Stimulated activated CD4-positive, alpha-beta T cell treated with anti-CD3 and anti-CD28 coated beads, Interleukin-12 subunit alpha, Interleukin-12 subunit beta, amount 100 ng/mL, for 4 hours (primary cell): ENCODE measurements around the gene MSL1.

Source experiments
- DNase-seq: peaks from one replicate; pipeline ENCODE4 v3.0.0-alpha.2; 2020

MSL1 gene

DNA sequence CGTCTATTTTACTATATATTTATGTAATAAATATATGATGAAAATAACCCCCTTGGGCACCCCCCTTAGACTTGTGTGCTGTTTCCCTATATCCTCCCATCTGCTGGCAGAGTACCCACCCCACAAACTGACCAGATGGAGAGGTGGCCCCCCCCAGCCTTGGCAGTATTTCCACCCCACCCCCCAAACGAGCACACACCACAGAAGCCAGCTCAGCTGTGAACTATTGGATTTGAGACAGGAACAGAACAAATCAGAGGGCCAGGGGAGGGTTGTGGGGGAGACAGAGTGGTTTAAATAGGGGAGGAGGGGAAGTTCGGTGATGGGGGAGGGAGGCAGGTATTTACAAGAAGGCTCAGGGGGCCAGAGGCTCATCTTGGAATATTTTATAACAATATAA lies 29.2 kb upstream of the MSL1 start:
- DNase-seq: no peak

DNA sequence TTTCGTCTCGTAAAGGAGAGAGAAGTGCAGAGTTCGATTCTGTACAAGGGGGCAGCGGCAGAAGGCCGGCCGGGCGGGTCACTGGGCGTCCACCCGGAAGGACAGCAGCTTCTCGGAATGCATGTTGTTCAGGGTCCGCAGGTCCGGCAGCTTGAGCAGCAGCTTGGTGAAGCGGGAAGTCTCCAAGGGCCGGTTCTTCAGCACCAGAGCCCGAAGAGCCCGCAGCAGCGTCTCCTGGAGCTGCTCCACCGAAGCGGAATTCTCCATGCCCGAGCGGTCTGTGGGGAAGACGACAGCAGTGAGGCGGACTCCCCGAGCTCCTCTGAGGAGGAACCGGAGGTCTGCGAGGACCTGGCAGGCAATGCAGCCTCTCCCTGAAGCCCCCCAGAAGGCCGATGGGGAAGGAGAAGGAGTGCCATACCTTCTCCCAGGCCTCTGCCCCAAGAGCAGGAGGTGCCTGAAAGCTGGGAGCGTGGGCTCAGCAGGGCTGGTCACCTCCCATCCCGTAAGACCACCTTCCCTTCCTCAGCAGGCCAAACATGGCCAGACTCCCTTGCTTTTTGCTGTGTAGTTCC lies 28.7 kb upstream of the MSL1 start:
- no peak for DNase-seq

DNA sequence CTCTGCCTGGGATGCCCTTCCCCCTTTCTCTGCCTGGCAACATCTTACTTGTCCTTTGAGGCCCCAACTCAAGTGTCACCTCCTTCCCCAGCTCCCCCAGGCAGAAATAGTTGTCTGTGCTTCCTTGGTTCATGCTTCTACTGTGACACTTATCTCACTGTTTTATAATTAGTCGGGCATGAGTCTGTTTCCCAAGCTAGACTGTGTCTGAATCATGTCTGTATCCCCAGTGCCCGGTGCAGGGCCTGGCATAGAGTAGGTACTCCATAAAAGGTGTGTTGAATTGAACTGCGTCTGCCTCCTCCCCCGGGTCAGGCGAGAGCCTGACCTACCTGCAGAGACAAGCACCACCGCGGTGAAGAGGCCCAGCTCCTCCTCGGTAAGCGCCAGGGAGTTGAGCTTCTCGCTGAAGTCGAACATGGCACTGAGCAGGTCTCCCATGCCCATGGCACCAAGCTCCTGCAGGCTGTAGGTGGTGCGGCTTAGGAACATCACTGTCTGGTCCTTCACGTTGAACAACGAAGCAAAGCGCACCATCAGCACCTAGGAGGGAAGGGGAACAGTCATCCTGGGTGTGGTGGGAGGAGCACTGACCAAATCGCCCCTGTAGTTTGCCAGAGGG lies 28.1 kb upstream of the MSL1 start:
- DNase-seq: no peak

DNA sequence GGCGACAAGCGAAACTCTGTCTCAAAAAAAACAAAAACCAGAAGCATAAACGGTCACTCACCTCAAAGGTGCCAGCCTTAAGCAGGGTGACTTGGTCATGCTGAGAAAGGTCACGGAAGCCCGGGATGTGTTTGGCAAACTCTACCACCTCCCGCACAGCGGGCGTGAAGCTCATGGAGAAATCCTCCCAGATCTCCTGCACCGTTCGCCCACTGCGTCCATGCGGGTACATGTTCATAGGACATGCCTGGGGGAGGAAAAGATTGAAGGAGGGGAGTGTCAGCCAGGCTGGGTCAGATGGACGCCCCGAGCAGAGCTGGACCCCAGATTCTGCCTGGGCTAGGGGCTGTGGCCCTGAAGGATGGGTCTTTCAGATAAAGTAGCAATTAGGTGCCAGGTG lies 26.9 kb upstream of the MSL1 start:
- DNase-seq: no peak

DNA sequence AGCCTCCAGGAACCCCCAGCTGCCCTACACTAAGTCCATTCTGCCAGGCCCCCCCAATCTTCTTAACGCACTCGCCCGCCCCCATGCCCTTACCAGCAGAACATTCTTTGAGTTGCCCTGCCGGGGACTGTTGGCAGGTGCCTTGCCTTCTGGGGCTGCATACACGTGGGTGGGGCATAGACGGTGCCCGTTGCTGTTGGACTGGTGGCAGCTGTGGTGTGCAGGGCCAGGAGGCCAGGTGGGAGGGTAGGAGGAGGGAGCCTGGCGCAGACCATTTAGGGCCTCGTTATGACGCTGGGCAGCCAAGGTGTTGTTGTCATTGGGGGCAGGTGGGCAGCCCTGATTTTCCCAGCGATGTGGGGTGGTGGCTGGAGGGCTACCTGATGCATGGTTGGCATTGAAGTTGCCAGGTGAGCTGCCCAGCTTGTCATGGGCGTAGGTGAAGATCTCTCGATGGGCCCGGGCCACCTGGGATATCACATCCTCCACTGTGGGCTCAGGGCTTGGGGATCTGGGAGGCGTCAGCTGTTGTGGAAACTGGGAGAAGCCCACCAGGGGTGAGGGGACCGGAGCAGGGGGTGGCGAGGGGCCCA lies 26.3 kb upstream of the MSL1 start:
- no peak for DNase-seq

DNA sequence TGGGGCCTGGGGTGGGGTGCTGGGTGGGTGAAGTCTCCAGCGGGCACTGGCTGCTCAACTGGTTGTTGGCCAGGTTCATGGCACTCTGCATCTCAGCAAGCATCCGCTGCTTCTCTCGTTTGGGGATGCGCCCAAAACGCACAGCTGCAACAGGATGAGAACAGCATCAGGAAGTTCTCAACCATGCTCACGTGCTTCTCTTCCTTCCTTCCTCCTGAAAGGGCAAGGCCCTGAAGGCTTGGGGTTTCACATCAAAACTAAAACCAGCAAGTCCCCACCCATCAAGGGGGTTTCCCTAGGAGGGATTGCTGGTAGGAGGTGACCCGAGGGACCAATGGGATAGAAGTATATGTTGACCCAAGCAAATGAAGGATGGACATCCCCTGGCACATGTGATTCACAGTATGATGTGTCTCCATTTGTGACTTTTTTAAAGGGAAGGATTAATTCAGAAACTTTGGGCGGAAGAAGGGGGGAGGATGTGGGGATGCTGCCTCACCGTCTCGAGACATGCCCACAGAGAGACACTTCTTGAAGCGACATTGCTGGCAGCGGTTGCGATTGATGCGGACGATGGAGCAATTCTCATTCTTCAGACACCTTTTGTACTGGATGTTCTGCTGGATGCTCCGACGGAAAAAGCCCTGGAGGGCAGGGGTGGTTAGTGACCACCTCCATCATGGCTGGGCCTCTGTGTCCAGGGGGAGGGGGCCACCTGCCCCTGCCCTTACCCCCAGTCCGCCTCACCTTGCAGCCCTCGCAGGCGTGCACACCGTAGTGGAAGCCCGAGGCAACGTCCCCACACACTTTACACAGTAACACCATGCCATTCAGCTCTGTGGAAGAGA lies 25.6 kb upstream of the MSL1 start:
- DNase-seq: peak; percentile 56

DNA sequence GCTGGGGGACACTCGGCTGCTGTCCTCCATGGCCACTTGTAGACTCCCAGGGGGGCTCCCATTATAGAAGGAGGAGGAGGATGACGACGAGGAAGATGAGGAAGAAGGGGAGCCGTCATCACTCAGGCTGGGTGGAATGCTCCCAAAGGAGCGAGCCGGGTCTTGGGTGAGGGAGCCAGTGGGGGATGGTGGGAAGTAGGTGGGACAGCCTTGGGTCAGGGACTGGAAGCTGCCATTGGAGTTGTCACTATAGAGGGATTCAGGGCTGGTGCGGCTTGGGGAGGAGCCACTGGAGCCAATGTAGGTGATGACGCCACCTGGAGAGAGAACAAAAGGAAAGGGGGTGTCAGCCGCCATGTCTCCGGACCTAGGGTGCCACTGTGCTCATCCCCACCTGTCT lies 24.7 kb upstream of the MSL1 start:
- no peak for DNase-seq

DNA sequence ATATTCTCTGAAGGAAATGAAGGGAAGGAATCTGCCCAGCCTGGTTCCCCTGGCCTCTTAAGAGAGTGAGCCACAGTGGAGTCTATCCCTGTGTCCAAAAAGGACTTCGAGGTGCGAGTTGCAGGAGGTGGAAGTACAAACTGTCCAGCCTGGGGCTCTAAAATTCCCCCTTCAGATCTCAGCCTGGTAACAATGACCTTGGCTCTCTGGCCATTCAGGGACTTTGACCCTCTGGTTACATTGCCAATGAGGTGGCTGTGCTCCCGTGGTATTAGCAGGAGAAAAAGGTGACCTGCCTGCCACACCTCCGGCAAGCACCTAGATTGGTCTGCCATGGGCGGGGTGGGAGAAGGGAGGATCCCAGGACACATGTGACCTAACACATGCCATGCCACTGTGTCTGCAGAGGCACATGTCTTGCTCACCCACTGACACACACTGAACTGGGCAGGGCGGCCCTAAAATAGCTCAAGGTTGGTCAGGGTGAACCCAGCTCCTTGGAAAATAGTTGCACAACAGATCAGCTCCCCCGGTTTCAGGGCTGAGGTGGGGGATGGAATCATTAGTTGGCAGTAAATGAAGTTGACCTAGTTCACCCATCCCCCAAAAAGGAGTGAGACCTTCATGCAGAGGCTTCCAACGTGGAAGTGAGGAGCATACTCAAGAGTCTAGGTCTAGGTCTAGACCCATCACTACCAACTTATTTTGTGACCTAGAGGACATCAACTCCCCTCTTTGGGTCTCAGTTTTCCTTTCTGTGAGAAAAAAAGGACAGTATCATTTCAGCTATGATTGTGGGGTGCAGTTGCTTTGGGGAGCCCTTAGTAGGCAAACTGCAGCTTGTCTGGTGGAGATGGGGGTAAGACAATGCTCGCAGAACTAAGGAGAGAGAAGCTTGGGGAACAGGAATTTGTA lies 23.6 kb upstream of the MSL1 start:
- DNase-seq: no peak

DNA sequence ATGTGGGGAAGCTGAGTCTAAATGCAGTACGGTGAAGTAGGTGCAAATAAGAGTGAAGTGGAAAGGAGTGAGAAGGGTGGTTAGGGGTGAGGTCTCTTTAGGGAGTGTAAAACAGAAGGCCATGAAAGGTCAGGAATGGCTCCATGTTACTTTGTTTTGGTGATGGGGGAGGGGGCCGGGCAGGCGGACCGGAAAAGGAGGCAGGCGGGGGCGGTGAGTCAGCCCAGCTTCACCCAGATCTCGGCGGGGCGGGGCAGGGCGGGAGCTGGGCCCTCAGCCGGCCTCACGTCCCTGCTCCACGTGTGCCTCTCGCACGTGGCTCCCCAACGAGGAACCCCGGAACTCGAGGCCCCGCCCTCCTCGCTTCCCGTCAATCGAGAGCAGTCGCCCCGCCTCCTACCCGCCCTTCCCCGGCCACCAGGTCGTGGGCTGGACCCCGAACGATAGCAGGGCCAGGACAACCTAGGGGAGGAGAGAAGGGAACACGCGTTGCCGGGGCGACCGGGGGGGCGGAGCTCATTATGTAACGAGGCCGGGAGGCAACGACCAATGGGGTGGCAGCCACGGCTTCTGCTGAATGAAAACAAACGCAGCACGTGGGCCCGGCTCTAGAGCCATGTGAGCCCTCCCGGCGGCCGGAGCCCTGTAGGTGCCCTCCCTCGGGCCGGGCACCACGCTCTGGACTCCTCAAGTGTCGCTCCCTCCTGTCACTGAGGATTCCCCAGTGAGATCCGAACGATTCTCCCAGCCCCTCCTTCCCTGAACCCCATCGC lies 22.7 kb upstream of the MSL1 start:
- peak; percentile 99 for DNase-seq

DNA sequence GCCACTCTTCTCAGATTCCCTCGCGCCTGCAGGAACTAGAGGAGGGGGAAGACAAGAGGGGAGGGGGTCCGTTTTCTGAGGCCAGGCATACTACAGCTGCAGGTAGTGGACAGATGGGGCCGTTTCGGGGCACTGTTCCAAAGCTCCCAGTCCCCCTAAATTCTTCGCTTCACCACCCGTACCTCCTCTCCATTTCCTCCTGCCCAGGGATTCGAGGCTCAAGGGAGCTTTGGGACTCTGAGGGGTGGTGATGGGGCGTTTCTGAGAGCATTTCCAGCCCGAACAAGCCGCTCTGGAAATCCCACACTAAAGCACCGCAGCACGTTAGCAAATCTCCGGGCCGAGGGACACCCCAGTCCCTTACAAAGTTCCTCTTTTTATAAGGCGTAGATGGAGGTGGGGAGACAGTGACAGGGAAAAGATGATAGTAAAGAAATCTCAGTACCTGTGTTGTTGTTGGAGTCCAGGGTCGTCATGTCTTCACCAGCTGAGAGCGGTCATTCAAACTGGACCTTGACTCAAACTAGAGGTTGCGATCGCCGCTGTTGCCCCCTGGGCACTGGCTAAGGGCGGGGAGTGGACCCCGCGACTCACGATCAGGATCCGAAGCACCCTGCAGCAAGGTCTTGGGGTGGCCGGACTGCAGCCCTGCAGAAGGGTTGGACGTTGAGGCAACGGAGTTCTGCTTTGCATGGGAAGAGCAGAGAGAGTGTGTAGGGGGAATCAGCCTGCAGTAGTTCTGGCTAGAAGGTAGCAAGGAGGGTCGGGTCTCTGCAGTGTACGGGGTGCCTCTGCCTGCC lies 22.0 kb upstream of the MSL1 start:
- DNase-seq: no peak

DNA sequence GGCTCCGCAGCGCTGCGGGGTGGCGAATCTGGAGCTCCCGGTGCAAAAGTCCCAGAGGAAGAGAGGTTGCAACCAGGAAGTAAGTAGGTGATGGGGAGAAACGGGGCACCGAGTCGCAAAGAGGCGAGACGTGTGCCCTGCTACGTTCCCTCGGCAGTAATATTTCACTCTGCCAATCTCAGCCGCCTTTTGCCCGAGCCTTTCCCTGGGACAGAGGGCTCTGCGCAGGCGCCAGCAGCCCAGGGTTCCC lies 21.4 kb upstream of the MSL1 start, which contains the start of gene NR1D1:
Gene NR1D1 (minus strand): TSS at position 171 of the 250 bp plus-strand sequence. CDS start 495 bp downstream, outside the sequence.
- DNase-seq: no peak

DNA sequence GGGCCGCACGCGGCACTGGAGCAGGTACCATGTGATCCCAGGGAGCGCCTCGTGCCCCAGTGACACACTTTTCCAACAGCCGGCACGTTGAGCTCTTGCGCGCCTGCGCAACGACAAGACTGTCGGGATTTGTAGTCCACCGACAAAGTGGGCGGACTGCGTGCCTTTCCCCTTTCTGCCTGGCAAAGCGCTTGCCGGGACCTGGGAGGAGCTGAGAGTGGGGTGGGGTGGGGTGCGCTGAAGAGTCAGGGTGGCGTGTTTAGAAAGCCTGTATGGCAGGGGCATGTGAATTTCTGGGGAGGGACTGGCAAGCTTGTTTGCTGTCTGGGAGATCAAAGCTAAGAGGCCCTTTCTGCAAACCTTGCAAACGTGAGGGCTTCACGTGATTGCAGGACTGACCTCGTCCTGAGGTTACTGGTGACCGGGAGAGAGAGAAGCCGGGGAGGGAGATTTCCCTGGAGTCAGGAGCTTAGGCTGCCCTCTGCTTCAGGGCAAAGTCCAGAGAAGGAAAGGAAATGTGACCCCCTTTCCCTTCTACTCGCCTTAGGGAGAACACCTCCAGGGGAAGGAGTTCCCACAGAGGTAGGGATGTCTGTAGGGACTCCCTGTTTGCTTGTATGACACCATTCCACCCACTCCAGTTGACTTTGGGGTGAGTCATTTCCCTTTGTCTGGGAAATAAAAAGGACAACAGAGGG lies 21.0 kb upstream of the MSL1 start:
- DNase-seq: peak; percentile 81

DNA sequence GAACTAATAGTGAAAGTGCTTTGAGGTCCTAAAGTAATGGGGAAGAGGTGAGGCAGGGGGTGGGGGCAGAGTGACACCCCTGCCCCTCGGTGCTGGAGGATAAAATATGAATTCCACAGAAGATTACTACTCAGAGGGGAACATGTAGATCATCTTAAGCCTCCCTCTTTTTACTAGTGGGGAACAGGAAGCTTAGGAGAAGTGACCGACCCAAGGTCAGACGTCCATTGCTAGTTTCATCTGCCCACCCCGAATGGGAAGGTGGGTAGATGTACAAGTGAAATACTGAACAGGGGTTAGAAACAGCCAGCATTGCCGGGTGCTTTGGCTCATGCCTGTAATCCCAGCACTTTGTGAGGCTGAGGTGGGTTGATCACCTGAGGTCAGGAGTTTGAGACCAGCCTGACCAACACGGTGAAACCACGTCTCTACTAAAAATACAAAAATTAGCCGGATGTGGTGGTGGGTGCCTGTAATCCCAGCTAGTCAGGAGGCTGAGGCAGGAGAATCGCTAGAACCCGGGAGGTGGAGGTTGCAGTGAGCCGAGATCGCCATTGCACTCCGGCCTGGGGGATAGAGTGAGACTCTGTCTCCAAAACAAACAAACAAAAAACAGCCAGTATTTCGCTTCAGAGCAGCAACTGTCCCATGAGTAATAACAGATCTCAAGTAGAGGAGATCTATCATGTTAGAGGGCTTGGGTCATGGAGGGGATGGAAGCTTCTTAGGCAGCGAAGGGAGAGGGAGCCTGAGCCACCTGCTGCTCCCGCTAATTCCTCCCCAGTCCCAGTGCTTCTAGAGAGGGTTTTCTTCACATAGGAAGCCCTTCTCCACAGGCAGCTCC lies 20.2 kb upstream of the MSL1 start:
- no peak for DNase-seq

DNA sequence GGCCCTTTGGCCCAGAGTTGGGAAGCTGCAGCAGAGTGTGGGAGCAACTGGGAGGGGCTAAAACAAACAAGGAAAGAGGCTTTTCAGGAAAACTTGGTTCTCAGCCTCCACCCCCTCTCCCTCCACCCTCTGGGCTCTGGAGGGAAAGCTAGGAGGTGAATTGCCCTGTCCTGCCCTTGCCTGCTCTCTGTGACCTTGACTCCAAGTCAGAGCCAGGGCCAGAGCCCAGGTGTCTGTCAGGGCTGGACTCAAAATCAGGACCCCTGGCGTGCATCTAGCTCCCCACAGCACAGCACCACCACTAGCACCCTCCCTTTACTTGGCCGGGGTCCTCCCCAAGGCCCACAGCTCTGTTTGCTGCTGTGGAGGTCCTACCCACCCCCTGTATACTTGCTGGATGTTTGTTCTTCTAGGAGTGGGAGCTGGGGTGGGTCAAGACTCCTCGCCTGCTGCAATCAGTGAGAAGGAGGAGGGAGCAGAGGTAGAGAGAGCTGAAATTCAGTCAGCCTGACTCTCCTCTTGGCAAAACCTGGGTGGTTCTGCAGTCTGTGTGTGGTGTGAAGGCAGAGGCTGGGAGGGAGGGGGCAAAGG lies 18.6 kb upstream of the MSL1 start:
- DNase-seq: no peak

DNA sequence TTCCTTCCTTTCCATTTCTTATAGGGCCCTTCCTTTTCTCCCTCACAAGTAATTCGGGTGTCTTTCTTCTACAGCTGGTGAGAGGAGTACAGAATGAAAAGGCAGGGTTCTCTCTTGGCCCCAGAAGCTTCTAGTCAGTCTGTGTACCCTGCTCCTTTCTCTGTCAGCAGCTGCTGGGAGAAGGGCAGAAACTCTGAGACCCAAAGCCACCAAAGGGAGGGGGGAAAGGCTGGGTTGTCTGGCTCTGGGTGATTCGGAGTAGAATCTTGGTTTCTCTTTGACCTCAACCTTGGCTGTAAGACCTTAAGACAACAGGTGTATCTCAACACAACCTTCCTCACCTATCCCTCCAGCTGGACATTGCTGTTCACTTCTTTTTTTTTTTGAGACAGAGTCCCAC lies 18.1 kb upstream of the MSL1 start:
- no peak for DNase-seq

DNA sequence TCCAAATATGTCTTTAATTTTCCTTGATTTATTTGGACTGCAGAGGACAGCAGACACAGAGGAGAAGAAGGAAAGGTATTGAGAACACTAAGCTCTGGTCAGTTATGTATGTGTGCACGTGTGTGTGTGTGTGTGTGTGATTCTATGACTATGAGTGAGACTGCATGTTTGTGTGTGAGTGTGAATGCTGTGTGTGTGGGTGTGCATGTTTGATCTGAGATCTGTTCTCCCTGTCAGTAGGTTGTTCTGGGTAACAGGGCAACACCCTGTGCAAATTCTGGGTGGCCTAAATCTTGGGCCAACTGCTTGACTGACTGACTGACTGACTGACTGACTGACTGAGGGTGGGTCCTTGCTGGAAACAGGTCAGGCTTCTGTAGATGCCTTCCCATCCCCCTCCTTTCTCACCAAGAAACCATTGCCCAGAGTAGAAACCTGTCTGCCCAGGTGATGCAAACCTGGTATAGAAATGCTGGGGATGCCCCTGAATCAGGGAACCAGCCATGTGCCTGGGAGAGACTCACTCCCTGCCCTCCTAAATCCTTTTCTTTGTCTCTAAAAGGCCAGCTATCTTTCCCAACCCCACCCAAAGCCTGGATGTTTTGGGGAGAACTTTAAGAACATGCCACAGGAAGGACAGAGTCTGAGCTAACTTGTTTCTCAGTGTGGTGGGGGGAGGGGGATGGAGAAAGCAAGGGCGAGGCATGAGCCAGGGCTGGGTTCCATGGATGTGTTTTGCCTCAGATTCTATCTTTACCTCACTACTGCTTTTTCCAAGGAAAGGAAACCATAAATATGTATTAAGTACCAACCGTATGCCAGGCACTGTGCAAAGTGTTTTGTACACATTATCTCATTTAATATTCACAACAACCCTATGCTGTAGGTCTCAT lies 16.9 kb upstream of the MSL1 start:
- no peak for DNase-seq

DNA sequence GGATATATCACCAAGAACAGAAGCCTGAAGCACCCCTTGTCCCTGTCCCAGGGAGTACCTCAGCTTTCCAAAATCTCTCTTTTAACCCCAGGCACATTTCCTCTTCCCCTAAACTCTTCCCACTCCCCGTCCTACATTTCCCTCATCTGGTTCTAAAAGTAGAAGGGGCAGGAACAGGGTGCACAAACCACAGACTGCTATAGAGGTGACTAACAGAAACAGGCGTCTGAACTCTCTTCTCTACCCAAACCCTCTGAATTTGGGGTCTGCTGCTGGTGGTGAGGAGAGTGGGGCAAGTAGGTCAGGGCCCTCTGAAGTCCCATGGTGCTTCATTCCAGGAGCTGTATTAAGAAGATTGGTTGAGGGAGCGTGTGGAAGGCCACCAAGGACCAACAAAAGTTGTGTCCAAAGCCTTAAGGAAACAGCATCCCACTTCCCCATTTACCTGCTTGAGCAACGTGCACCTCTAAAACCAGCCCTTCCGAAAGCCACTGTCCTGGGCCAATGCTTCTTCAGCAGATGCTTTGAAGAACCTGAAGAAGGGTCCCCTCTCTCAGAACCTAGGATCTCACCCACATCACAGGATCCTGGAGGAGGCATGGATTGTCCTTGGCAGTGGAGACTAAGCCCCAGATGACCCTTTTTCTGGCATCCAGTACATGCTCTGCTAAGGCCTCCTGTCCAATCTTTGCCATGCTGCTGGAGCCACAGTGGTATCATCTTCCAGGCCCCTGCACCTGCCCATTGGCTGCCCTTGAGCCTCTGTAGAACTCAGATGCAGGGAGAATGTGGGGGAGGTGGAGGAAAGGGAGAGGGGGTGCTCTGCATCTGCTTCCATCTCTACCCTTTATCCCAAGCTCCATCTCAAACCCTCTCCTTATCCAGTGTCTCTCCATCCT lies 15.7 kb upstream of the MSL1 start:
- DNase-seq: no peak
